ENCODE data around the gene STX12. TPM values are rescaled to one million over a fixed set of nuclear protein-coding genes. Genes with fewer than 3 reads are reported as not detected.

The STX12 gene
- total RNA-seq, 6 donors from 2014 or later: 47.1 to 107 (median 88.2) TPM

GRCh38 chr1:27752360-27752759 is 20.7 kb upstream of the STX12 start:
- ATAC-seq (ENCODE audit: low FRiP score in 2 of 2) (no peak), DNase-seq (no peak)
- TF ChIP-seq POLR2A (IDR thresholded peaks at IDR 0.05): no peak
- TF ChIP-seq EP300 (IDR thresholded peaks at IDR 0.05): no peak
- TF ChIP-seq POLR2AphosphoS5 (IDR thresholded peaks at IDR 0.05): no peak
- TF ChIP-seq, protein P1, sequence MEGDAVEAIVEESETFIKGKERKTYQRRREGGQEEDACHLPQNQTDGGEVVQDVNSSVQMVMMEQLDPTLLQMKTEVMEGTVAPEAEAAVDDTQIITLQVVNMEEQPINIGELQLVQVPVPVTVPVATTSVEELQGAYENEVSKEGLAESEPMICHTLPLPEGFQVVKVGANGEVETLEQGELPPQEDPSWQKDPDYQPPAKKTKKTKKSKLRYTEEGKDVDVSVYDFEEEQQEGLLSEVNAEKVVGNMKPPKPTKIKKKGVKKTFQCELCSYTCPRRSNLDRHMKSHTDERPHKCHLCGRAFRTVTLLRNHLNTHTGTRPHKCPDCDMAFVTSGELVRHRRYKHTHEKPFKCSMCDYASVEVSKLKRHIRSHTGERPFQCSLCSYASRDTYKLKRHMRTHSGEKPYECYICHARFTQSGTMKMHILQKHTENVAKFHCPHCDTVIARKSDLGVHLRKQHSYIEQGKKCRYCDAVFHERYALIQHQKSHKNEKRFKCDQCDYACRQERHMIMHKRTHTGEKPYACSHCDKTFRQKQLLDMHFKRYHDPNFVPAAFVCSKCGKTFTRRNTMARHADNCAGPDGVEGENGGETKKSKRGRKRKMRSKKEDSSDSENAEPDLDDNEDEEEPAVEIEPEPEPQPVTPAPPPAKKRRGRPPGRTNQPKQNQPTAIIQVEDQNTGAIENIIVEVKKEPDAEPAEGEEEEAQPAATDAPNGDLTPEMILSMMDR (IDR thresholded peaks at IDR 0.05): no peak
- no peak overlapping the region for H3K4me3 ChIP-seq
- peaks cover 5 to 59% (median 43%) of the 10 kb centered on the region in 4 donors for H3K36me3 ChIP-seq
- H3K27ac ChIP-seq: peak overlapping the region in 3 of 4 donors; percentile 32 to 46 (median 45)
- WGBS, 2 donors: 70 to 76% methylated on average over 3 of the region's 3 CpGs
- no peaks in the 10 kb centered on the region for H3K4me1 ChIP-seq
- H3K27me3 ChIP-seq: no peaks in the 10 kb centered on the region
- no peaks in the 10 kb centered on the region for H3K9me3 ChIP-seq

DNA sequence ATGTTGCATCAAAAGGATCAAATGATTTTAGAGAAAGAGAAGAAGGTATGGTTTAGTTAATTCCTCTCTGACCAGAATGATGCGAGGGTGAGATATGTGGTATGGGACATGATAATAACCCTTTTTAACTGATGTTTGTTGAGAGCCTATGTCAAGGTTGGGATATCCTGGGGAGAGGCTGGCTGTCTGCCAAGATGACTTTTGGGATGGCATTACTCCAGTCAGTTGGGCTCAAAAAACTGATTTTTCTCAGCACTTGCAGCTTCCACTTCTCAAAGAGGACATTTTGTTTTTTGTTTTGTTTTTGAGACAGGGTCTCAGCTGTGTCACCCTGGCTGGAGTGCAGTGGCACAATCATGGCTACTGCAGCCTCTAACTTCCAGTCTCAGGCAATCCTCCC is 17.7 kb upstream of the STX12 start:
- Histone ChIP-seq H3K36me3 (peaks cover 5 to 61% (median 46%) of the 10 kb centered on the region in 4 donors), H3K27ac (peak overlapping the region in 1 of 4 donors; percentile 26), H3K9me3 (no peaks in the 10 kb centered on the region), H3K27me3 (no peaks in the 10 kb centered on the region), H3K4me3 (no peak overlapping the region), H3K4me1 (no peaks in the 10 kb centered on the region)
- TF ChIP-seq, protein P1 (IDR thresholded peaks at IDR 0.05): no peak
- no peak for TF ChIP-seq EP300 (IDR thresholded peaks at IDR 0.05)
- no peak for TF ChIP-seq POLR2AphosphoS5 (IDR thresholded peaks at IDR 0.05)
- no peak for TF ChIP-seq POLR2A (IDR thresholded peaks at IDR 0.05)
- ATAC-seq (ENCODE audit: low FRiP score in 2 of 2) (no peak), DNase-seq (no peak)
- 86 to 90% methylated on average over 1 of the region's 1 CpG for WGBS, 2 donors

- Histone ChIP-seq H3K27ac (peak overlapping the region in 1 of 4 donors; percentile 26), H3K36me3 (peaks cover 5 to 58% (median 42%) of the 10 kb centered on the region in 4 donors), H3K9me3 (no peaks in the 10 kb centered on the region), H3K4me1 (no peaks in the 10 kb centered on the region), H3K27me3 (no peaks in the 10 kb centered on the region), H3K4me3 (no peak overlapping the region)
- ATAC-seq (ENCODE audit: low FRiP score in 2 of 2): no peak
- TF ChIP-seq, protein P1 (IDR thresholded peaks at IDR 0.05): no peak
- TF ChIP-seq POLR2AphosphoS5 (IDR thresholded peaks at IDR 0.05): no peak
- no peak for TF ChIP-seq POLR2A (IDR thresholded peaks at IDR 0.05)
- no peak for TF ChIP-seq EP300 (IDR thresholded peaks at IDR 0.05)
- WGBS, 2 donors: 77 to 84% methylated on average over 4 of the region's 4 CpGs
- no peak for DNase-seq
These were observed 17.2 kb upstream of the STX12 start for GRCh38 chr1:27755865-27756264.

DNA sequence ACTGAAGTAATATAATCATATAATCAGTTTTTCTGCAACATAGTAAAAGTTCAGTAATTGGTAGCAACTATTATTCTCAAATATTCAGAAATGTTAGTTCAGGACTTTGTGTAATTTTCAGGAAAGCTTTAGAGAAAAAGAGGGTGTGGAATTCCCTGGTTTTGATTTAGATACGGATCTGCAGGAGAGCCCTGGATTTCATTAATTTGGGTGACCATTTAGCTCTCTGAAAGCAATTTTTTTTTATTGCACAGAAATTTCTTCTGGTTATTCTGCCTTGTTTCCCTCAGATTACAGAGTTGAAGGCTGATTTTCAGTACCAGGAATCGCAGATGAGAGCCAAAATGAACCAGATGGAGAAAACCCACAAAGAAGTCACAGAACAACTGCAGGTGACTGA is 13.8 kb upstream of the STX12 start:
- Histone ChIP-seq H3K27ac (no peak overlapping the region), H3K9me3 (no peaks in the 10 kb centered on the region), H3K27me3 (no peaks in the 10 kb centered on the region), H3K4me3 (no peak overlapping the region), H3K4me1 (no peaks in the 10 kb centered on the region), H3K36me3 (peaks cover 5 to 55% (median 39%) of the 10 kb centered on the region in 4 donors)
- TF ChIP-seq, protein P1 (IDR thresholded peaks at IDR 0.05): no peak
- DNase-seq: no peak
- no peak for ATAC-seq (ENCODE audit: low FRiP score in 2 of 2)
- 96 to 98% methylated on average over 2 of the region's 2 CpGs for WGBS, 2 donors

DNA sequence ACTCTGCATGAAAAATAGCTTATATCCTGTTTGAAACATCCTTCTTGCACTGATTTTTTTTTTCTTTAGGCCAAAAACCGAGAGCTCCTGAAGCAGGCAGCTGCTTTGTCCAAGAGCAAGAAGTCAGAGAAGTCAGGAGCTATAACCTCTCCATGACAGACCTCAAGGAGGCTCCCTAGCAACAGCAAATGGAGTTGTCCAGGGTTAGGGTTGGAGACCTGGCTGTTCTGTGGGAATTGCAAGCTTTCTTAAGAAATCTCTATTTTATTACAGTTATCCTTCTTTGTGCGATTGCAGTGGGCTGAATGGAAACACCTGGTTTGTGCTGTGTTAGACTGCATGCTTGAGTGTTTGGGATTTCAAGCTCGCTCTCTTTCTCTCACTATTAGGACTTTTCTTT is 12.6 kb upstream of the STX12 start:
- no peaks in the 10 kb centered on the region for H3K27me3 ChIP-seq
- H3K4me1 ChIP-seq: no peaks in the 10 kb centered on the region
- no peaks in the 10 kb centered on the region for H3K9me3 ChIP-seq
- DNase-seq (no peak), ATAC-seq (ENCODE audit: low FRiP score in 2 of 2) (peak in 1 of 2 donors; percentile 58)
- H3K4me3 ChIP-seq: no peak overlapping the region
- 80 to 81% methylated on average over 3 of the region's 3 CpGs for WGBS, 2 donors
- peaks cover 5 to 48% (median 32%) of the 10 kb centered on the region in 4 donors for H3K36me3 ChIP-seq
- no peak for TF ChIP-seq POLR2A (IDR thresholded peaks at IDR 0.05)
- TF ChIP-seq EP300 (IDR thresholded peaks at IDR 0.05): no peak
- TF ChIP-seq POLR2AphosphoS5 (IDR thresholded peaks at IDR 0.05): no peak
- TF ChIP-seq, protein P1 (IDR thresholded peaks at IDR 0.05): no peak
- no peak overlapping the region for H3K27ac ChIP-seq
